Immature natural killer cell (primary cell): ENCODE results near the gene DDX42. TPM values are rescaled to one million over a fixed set of nuclear protein-coding genes. Genes with fewer than 3 reads are reported as not detected.
A peak's percentile ranks its signal among the peaks of the same experiment; 100 is the strongest.
"Not testable (repeated sequence)": the region's sequence is repeated elsewhere in the genome, so short reads cannot be mapped to it uniquely, and the experiment has no call there.

Source experiments
- DNase-seq, 3 donors: peaks; one replicate each; pipeline ENCODE4 v3.0.0; 2022; ENCODE audit warnings: mixed read lengths in 1 of 3
- H3K27ac Mint-ChIP-seq, 6 donors: one replicate each; pipeline ENCODE4 v1.8.0; 2020; ENCODE audit warnings: mixed read lengths in 6 of 6, mild to moderate bottlenecking in 5 of 6, inconsistent platforms in 4 of 6, moderate library complexity in 3 of 6
- H3K27me3 Mint-ChIP-seq, 3 donors: one replicate each; pipeline ENCODE4 v1.8.0; 2020 to 2021; ENCODE audit warnings: low read depth in 3 of 3, mild to moderate bottlenecking in 3 of 3, mixed read lengths in 3 of 3, moderate library complexity in 3 of 3, inconsistent platforms in 1 of 3
- H3K36me3 Mint-ChIP-seq, 3 donors: one replicate each; pipeline ENCODE4 v1.8.0; 2020; ENCODE audit warnings: mixed read lengths in 3 of 3, inconsistent platforms in 2 of 3, mild to moderate bottlenecking in 2 of 3
- H3K4me1 Mint-ChIP-seq, 2 donors: one replicate each; pipeline ENCODE4 v1.8.0; 2020; ENCODE audit warnings: inconsistent platforms in 2 of 2, mild to moderate bottlenecking in 2 of 2, mixed read lengths in 2 of 2, moderate library complexity in 1 of 2
- H3K4me3 Mint-ChIP-seq, 5 donors: one replicate each; pipeline ENCODE4 v1.8.0; 2020; ENCODE audit warnings: mild to moderate bottlenecking in 5 of 5, mixed read lengths in 5 of 5, inconsistent platforms in 3 of 5, moderate library complexity in 3 of 5
- H3K9me3 Mint-ChIP-seq, 6 donors: one replicate each; pipeline ENCODE4 v1.8.0; 2020; ENCODE audit warnings: mild to moderate bottlenecking in 6 of 6, mixed read lengths in 6 of 6, inconsistent platforms in 4 of 6, moderate library complexity in 3 of 6
- polyA plus RNA-seq, 3 donors: library from polyadenylated mRNA; unstranded; fragments of 300-500 nt; fragmentation: Illumina TruSeq; gene quantifications; one replicate each; pipeline ENCODE4 v1.2.3, GENCODE V29; 2021

DDX42 gene
- polyA plus RNA-seq, 3 donors from 2014 or later, result 4.8 to 18.2 (median 5.5) TPM

DNA sequence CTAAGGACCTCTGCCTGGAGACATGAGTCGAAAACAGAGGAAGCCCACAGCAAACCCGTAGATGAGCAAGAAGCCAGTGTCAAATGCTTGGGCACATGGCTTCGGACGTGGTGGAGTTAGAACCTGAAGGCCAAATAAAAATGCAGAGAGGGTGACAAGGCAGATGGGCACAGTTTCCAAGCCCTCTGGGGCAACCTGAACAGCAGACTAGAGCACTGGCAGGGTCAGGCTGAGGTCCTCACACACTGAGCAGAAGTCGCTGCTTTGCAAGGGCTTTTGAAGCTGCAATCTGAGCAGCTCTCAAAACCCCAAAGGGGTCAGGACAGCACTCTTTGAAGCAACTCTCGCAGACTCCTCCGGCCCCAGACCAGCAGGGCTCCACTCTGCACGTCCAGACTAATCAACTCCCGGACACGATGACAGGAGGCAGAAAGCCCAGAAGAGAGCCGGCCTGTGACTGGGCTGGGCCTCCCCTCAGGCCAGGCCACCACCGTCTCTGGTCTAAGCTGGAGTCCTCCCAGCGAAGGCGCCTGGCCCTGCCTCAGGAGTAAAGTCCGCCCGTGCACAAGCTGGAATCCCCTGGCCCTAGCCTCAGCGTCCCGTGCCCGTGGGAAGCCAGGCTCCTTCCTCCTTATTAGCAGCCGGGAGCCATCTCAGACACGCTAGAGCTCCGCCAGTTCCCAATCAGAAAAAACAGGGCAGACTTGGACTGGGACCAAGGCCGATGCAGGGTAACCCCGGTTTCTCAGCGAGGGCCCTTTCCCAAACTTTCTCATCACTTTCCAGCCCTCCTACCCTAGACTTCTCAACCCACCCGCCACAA lies 67.6 kb downstream of the DDX42 start:
- peaks cover 46 to 53% of the 10 kb centered on the region in 2 donors for H3K4me1 Mint-ChIP-seq
- H3K4me3 Mint-ChIP-seq, result peak overlapping the region; percentile 89 to 95 (median 92)
- H3K27me3 Mint-ChIP-seq, result peaks cover 2 to 11% (median 5%) of the 10 kb centered on the region in 3 donors
- H3K36me3 Mint-ChIP-seq, result peaks cover 0 to 3% (median 2%) of the 10 kb centered on the region in 3 donors
- H3K9me3 Mint-ChIP-seq, result no peaks in the 10 kb centered on the region
- peak overlapping the region; percentile 59 to 93 (median 83) for H3K27ac Mint-ChIP-seq
- no peak for DNase-seq

DNA sequence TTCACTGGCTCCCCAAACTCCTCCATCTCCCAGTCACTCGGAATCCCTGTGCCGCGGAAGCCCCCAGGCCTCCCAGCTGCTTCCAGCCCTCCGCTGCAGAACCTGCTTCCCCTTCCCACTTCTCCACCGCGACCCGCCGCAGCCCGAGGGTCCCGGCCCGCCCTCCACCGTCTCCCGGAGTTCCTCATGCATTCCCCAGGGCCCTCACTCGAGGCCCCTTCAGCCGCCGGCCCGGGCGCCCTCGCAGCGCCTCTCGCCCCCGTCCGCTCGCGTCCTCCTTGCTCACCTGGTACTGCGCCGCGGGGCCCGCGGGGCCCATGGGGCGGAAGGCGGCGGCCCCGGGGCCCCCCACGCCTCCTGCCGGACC lies 68.2 kb downstream of the DDX42 start:
- Mint-ChIP-seq H3K27me3 (peaks cover 2 to 11% (median 5%) of the 10 kb centered on the region in 3 donors), H3K4me1 (peaks cover 40 to 48% of the 10 kb centered on the region in 2 donors), H3K4me3 (peak overlapping the region; percentile 89 to 95 (median 92)), H3K27ac (peak overlapping the region; percentile 59 to 93 (median 82)), H3K9me3 (no peaks in the 10 kb centered on the region), H3K36me3 (no peaks in the 10 kb centered on the region)
- DNase-seq, result no peak

DNA sequence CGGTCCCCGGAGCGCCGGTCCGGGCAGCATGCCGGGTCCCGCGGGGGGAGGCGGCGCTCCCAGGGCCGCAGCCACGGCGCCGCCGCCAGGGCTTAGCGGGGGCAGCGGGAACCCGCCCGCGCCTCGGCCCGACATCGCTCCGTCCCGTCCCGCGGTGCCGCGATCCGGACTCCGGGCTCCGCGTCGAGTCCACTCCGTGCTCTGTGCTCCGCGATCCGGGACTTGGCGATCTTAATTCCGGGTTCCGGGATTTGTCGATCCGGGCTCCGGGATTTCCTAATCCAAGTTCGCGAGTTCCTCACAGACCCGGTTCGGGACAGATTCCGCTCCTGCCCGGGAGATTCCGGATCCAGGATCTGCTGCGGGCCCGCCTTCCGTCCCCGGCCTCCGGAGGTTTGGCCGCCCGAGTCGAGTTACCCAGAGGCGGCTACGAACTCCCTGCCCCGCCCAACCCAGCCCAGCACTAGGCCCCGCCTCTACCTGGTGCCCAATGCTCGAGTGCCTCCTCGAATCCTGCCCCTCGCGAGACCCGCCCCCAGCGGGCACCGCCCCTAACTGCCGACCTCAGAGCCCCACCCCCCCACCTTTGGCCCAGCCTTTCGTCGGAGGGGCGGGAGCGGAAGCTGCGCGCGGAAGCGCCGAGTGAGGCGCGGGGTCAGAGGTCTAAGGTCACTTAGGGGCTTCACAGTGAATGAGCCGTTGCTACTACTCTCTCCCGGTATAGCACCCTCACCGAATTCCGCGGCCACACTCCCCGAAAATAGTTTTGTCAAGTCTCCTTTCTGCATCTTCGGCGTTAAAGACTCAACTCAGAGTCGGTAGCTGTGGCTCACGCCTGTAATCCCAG lies 68.8 kb downstream of the DDX42 start, which contains the start of gene SMARCD2:
TSS of gene SMARCD2 (minus strand) at position 146 of the 847 bp plus-strand sequence. CDS start at position 135, 11 bp downstream.
- no peaks in the 10 kb centered on the region for H3K36me3 Mint-ChIP-seq
- peak within 1 kb of the TSS; percentile 85 to 93 (median 92) for H3K27ac Mint-ChIP-seq
- H3K9me3 Mint-ChIP-seq, result no peaks in the 10 kb centered on the region
- peaks cover 41 to 49% of the 10 kb centered on the region in 2 donors for H3K4me1 Mint-ChIP-seq
- peak within 1 kb of the TSS; percentile 89 to 95 (median 92) for H3K4me3 Mint-ChIP-seq
- DNase-seq, result peak; percentile 97 to 98 (median 98)
- peaks cover 2 to 11% (median 5%) of the 10 kb centered on the region in 3 donors for H3K27me3 Mint-ChIP-seq

DNA sequence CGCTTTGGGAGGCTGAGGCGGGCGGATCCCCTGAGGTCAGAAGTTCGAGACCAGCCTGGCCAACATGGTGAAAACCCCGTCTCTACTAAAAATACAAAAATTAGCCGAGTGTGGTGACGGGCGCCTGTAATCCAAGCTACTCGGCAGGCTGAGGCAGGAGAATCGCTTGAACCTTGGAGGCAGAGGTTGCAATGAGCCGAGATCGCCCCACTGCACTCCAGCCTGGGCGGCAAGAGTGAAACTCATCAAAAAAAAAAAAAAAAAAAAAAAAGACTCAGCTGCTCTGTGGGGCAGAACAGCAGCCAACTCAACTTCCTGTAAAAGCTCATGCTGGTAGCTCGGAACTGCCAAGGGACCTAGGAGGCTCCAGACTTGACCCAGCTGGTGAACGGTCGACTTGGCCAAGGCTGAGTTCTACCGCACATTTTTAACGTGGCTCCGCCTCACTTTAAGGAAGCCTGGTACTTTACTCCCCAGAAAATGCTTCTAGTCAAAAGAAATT lies 69.5 kb downstream of the DDX42 start:
- not testable (repeated sequence) for H3K9me3 Mint-ChIP-seq, H3K36me3 Mint-ChIP-seq
- peak overlapping the region; percentile 85 to 92 (median 91) for H3K27ac Mint-ChIP-seq
- peaks cover 2 to 13% (median 8%) of the 10 kb centered on the region in 3 donors for H3K27me3 Mint-ChIP-seq
- H3K4me3 Mint-ChIP-seq, result peak overlapping the region; percentile 84 to 89 (median 85)
- peaks cover 44 to 50% of the 10 kb centered on the region in 2 donors for H3K4me1 Mint-ChIP-seq
- DNase-seq, result peak; percentile 32 to 53 (median 48)

GRCh38 chr17:63843910-63844677 lies 70.1 kb downstream of the DDX42 start:
- DNase-seq, result no peak
- Mint-ChIP-seq H3K27me3 (peaks cover 3 to 15% (median 11%) of the 10 kb centered on the region in 3 donors), H3K9me3 (no peaks in the 10 kb centered on the region), H3K4me3 (peak overlapping the region; percentile 84 to 89 (median 85)), H3K36me3 (no peaks in the 10 kb centered on the region), H3K4me1 (peaks cover 46 to 48% of the 10 kb centered on the region in 2 donors), H3K27ac (peak overlapping the region; percentile 85 to 92 (median 91))

DNA sequence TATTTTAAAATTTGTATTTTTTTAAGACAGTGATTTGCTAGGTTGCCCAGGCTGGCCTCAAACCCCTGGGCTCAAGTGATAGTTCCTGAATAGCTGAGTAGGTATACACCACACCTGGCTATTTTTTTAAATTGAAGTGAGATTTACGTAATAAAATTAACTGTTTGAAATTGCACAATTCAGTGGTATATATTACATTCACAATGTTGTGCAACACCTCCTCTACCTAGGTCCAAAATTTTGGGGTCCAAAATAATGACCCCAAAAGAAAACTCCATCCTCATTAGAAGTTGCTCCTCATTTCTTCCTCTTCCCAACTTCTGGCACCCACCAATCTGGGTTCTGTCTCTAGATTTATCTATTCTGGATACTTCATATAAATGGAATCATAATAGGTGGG lies 71.5 kb downstream of the DDX42 start:
- H3K36me3 Mint-ChIP-seq, result no peaks in the 10 kb centered on the region
- peaks cover 6 to 15% (median 9%) of the 10 kb centered on the region in 3 donors for H3K27me3 Mint-ChIP-seq
- no peak overlapping the region for H3K4me3 Mint-ChIP-seq
- H3K9me3 Mint-ChIP-seq, result peaks cover 0 to 2% (median 0%) of the 10 kb centered on the region in 6 donors
- H3K27ac Mint-ChIP-seq, result peak overlapping the region in 2 of 6 donors; percentile 16 to 49
- no peak for DNase-seq
- H3K4me1 Mint-ChIP-seq, result peaks cover 42 to 43% of the 10 kb centered on the region in 2 donors

DNA sequence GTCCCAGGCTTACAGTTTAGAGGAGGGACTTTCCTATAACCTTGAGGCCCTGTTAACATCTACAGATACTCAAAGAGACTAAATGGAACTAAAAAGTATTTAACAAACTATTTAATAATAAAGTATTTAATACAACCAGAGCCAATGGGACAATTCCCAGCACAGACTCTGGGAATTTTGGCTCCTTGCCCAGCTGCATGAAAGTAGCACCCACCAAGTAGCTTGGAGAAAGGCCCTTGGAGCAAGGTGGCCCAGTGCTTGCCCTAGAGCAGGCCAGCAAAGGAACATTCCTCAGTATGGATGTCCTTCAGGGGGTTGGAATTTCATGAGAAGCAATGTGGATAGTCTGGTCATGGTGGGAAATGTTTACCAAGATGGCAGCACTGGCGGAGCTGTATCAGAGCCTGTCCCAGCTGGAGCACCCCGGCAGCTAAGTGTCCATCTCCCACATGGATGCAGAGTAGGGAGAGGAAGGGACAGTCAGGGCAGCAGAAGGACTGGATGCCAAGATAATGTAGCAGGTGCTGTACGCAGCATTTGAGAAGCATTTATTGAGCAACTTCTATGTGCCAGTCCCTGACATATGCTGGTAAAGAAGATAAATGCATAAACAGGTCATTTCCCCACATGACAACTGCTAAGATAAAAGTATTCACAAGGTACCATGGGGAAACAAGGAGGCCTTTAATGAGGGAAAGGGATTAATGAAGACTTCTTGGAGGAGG lies 73.7 kb downstream of the DDX42 start:
- H3K27ac Mint-ChIP-seq, result peak overlapping the region in 5 of 6 donors; percentile 80 to 90 (median 81)
- DNase-seq, result no peak
- H3K4me3 Mint-ChIP-seq, result peak overlapping the region; percentile 56 to 91 (median 83)
- peaks cover 26 to 27% of the 10 kb centered on the region in 2 donors for H3K4me1 Mint-ChIP-seq
- H3K27me3 Mint-ChIP-seq, result peaks cover 4 to 10% (median 7%) of the 10 kb centered on the region in 3 donors
- H3K36me3 Mint-ChIP-seq, result no peaks in the 10 kb centered on the region
- H3K9me3 Mint-ChIP-seq, result peaks cover 0 to 2% (median 0%) of the 10 kb centered on the region in 6 donors

GRCh38 chr17:63848834-63849689 lies 75.1 kb downstream of the DDX42 start:
- Mint-ChIP-seq H3K36me3 (no peaks in the 10 kb centered on the region), H3K4me1 (peaks cover 19% of the 10 kb centered on the region in 2 donors), H3K27me3 (peaks cover 4 to 7% (median 5%) of the 10 kb centered on the region in 3 donors), H3K4me3 (peak overlapping the region; percentile 77 to 91 (median 88)), H3K27ac (peak overlapping the region; percentile 90 to 97 (median 96)), H3K9me3 (peaks cover 0 to 2% (median 0%) of the 10 kb centered on the region in 6 donors)
- DNase-seq, result peak; percentile 93 to 95 (median 94)

DNA sequence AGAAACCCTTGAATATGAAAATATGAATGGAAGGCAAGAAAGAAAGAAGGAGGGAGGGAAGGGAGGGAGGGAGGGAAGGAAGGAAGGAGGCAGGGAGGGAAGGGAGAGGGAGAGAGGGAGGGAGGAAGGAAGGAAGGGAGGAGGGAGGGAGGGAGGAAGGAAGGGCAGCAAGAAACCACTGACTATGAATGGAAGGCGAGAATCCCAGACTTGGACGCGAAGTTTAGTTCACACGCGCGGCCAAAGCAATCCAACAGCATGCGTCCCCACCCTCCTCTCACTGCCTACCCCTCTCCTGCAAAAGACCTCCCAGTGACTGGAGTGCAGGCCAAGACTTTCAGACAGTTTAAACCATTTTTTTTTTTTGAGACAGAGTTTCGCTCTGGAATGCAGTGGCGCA lies 76.4 kb downstream of the DDX42 start:
- Mint-ChIP-seq H3K36me3 (no peaks in the 10 kb centered on the region), H3K9me3 (peaks cover 0 to 2% (median 0%) of the 10 kb centered on the region in 6 donors), H3K4me1 (peaks cover 15 to 16% of the 10 kb centered on the region in 2 donors), H3K27ac (no peak overlapping the region), H3K27me3 (peaks cover 4 to 7% (median 5%) of the 10 kb centered on the region in 3 donors), H3K4me3 (peak overlapping the region in 1 of 5 donors; percentile 38)
- no peak for DNase-seq

- no peak for DNase-seq
- peak overlapping the region in 1 of 6 donors; percentile 17 for H3K27ac Mint-ChIP-seq
- no peak overlapping the region for H3K4me3 Mint-ChIP-seq
- peaks cover 8 to 9% of the 10 kb centered on the region in 2 donors for H3K4me1 Mint-ChIP-seq
- peaks cover 0 to 2% (median 0%) of the 10 kb centered on the region in 6 donors for H3K9me3 Mint-ChIP-seq
- peaks cover 3 to 4% (median 3%) of the 10 kb centered on the region in 3 donors for H3K27me3 Mint-ChIP-seq
- H3K36me3 Mint-ChIP-seq, result no peaks in the 10 kb centered on the region
Measured at GRCh38 chr17:63853260-63853659, 79.3 kb downstream of the DDX42 start.

- Mint-ChIP-seq H3K36me3 (no peaks in the 10 kb centered on the region), H3K4me3 (no peak overlapping the region), H3K4me1 (no peaks in the 10 kb centered on the region), H3K27me3 (no peaks in the 10 kb centered on the region), H3K27ac (no peak overlapping the region), H3K9me3 (no peaks in the 10 kb centered on the region)
- no peak for DNase-seq
Measured at GRCh38 chr17:63854709-63855108, 80.7 kb downstream of the DDX42 start.
